ENCODE data around the gene KIF14. TPM values are rescaled to one million over a fixed set of nuclear protein-coding genes. Genes with fewer than 3 reads are reported as not detected.
A peak's percentile ranks its signal among the peaks of the same experiment; 100 is the strongest.
"Not testable (repeated sequence)": the region's sequence is repeated elsewhere in the genome, so short reads cannot be mapped to it uniquely, and the experiment has no call there.

The KIF14 gene
- total RNA-seq, 4 donors from 2014 or later, result 0.16 to 1.1 (median 0.23) TPM

GRCh38 chr1:200526709-200527612 lies 93.6 kb downstream of the KIF14 start:
- ATAC-seq (ENCODE audit: low FRiP score), result no peak
- no peak for DNase-seq (ENCODE audit: low spot score)
- no peak for TF ChIP-seq CTCF (IDR thresholded peaks at IDR 0.05)

GRCh38 chr1:200525090-200525987 lies 95.2 kb downstream of the KIF14 start:
- TF ChIP-seq CTCF (IDR thresholded peaks at IDR 0.05), result no peak
- no peak for DNase-seq (ENCODE audit: low spot score)
- ATAC-seq (ENCODE audit: low FRiP score), result peak; percentile 49

- not testable (repeated sequence) for ATAC-seq (ENCODE audit: low FRiP score); DNase-seq (ENCODE audit: low spot score)
Measured at GRCh38 chr1:200524551-200524950, 96.0 kb downstream of the KIF14 start.

GRCh38 chr1:200524092-200524491 lies 96.5 kb downstream of the KIF14 start:
- DNase-seq (ENCODE audit: low spot score) (no peak), ATAC-seq (ENCODE audit: low FRiP score) (no peak)
- TF ChIP-seq CTCF (IDR thresholded peaks at IDR 0.05), result no peak

- DNase-seq (ENCODE audit: low spot score) (no peak), ATAC-seq (ENCODE audit: low FRiP score) (no peak)
- TF ChIP-seq CTCF (IDR thresholded peaks at IDR 0.05), result no peak
Measured at GRCh38 chr1:200520735-200521134, 99.8 kb downstream of the KIF14 start.

- no peak for TF ChIP-seq CTCF (IDR thresholded peaks at IDR 0.05)
- ATAC-seq (ENCODE audit: low FRiP score) (no peak), DNase-seq (ENCODE audit: low spot score) (no peak)
Measured at GRCh38 chr1:200518524-200518923, 102.0 kb downstream of the KIF14 start.

GRCh38 chr1:200512191-200512590 lies 108.4 kb downstream of the KIF14 start:
- DNase-seq (ENCODE audit: low spot score), result no peak
- peak; percentile 57 for ATAC-seq (ENCODE audit: low FRiP score)
- no peak for TF ChIP-seq CTCF (IDR thresholded peaks at IDR 0.05)
